GM19467 (cell line): Measurements from ENCODE around the gene CTXN1.
A peak's percentile ranks its signal among the peaks of the same experiment; 100 is the strongest.
"Not testable (repeated sequence)": the region's sequence is repeated elsewhere in the genome, so short reads cannot be mapped to it uniquely, and the experiment has no call there.

ENCODE experiments used
- ATAC-seq: cut with Tn5 transposase; IDR thresholded peaks from one replicate; pipeline ENCODE4 v1.9.1; 2021; ENCODE audit warnings: mild to moderate bottlenecking, moderate library complexity; ENCODE audit not compliant: unreplicated experiment

The CTXN1 gene

DNA sequence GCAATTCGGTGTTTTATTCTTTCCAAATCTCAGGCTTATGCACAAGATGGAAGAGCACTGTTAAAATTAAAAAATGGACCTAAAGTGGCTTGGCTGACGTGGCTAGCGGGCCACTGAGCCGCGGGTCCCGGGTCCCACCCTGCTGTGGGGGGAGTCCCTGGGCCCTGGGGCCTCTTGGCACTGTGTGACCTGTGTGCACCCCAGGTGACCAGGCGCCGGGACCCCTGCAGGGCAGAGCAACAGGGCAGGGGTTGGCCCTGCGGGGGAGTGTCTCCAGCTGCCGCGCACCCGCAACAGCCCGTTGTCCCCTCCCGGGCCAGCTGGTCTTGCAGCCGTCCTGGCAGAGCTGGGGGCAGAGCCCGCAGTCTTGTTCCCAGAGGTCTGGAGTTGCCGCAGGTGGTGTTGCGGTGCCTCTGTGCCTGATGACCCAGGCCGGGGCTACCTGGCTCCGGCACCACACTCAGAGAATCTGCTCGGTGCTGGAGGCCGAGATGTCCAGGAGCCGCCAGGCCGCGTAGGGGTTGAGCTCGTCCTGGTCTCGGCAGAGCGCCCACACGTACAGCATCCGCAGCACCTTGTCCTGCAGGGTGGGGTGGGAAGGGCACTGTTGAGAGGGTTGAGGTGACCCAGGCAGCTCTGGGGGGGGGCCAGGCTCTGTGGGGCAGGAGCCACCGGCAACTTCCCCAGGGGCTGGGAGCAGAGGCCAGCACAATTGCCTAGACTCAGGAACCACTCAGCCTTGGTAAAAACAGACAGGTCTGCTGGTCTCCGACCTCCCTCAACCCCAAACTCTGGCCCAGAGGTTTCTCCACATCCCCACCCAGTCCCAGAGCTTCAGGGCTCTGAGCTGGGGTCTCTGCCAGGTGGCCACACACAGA is 1.0 kb upstream of the CTXN1 start:
- ATAC-seq, result no peak

DNA sequence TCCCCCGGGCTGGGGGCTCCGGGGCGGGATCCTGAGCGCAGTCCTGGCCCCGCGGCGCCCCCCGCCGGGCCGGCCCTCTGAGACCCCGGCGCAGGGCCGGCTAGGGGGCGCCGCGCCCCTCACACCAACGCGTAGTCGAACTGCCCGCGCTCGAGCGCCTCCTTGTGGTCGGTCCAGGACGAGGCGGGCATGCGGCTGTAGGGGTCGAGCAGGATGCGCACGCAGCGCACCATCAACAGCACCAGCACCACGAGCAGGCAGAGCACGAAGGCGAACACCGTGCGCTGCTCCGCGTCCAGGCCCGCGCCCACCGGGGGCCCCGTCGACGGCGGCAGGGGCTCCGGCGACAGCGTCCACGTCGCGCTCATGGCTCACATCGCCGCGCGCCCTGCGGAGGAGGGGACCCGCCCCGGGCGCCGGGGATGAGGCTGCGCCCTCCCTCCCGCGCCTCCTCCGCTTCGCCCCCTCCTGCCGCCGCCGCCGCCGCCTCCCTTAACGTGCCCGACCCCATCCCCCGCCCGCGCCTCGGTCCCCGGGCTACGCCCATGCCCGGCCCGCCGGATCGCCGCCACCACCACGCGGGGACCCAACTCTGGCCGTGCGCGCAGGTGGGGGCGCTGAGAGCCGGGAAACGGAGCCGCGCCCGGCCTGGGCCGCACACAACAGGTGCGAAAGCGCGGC is 624 bp downstream of the CTXN1 start:
- ATAC-seq, result no peak

DNA sequence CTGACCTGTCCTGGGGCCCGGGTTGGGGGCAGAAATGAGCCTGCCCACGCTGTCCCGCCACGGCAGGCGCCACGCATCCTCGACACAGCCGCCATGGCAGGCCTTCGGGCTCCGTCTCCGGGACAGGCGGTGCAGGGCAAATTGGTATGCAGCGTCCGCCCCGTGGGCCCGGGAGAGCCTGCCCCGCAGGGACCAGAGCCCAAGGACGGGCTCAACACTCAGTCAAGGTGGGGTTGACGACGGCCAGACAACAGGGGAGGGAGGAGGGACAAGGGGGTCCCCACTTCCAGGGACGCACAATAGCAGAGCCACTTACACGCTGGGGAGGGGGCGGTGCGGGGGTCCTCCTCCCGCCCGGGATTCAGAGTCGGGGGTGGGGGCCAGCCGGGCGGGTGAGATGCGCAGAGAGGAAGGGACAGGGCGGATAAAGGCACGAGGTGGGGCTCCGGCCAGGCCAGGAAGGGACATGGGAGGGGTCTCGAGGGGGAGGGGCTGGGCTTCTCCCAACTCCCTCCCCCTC is 1.2 kb downstream of the CTXN1 start:
- ATAC-seq, result no peak

DNA sequence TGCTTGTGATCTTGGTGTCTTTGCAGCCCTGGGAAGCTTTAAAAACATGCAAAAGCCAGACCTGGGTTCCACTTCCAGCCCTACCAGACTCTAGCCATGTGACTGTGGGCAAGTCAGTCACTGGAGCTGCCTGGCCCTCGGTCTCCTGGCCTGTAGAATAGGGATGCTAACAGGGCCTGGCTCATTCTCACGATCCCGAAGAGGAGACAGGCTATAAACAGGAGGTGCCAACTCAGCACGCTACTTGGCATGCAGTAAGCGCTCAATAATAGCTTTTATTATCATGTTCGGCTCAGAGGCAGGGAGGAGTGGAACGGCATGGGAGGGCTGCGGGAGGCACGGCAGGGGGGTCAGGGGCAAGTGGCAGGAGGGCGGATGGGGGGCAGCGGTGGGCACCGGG is 1.7 kb downstream of the CTXN1 start:
- no peak for ATAC-seq

DNA sequence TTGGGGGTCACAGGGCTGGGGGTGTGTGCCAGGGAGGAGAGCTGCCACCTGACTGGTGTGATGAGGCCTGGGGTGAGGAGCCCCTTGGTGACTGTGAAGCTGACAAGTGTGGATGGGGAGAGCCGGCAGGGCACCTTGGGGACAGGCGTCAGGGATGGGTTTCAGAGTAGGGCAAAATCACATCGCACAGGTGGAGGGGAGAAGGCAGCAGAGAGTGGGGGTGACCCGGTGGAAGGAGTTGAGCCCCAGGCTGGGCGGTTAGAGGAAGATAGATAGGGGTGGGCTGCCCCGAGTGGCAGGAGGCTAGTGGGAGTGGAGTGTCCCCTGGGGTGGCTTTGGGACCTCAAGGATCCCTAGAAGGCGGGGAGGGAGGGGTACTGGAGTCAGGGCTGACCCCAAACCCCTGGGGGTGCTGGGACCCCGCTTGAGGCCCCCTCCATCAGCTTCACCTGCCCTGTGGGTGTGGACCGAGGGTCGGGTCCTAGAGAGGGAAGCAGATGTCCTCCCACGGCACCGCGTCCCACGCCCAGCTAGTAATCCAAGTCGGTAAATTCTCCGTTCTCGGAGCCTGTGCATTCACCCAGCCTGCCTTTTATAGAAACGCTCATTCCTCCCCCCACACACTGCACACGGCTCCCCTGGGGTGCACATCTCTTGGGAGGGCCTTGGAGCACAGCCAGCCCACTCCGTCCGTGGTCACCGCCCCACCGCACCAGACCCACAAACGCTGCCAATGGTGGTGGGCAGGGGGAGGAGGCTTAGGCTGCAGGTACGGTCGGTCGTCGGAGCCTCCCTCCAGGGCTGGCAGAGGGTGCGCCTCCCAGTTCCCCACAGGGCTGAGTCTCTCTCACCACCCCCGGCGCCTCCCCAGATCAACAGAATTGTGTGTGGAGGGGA is 2.4 kb downstream of the CTXN1 start:
- no peak for ATAC-seq

DNA sequence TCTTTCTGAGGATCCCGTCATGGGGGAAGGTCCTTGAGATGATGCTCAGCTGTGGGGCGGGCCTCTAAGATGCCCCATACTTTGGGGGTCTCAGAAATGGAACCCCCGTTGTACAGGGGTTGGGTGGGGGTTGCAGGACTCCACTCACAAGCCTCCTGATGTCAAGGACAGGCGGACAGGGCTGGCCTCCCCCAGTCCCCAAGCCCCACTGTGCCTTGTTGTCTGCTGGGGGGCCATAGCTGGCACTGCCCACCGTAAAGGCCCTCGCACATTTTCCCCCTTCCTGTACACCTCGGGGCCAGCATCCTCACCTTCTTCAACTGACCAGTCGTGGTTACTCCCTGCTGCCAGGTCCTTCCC is 3.1 kb downstream of the CTXN1 start:
- ATAC-seq, result no peak

DNA sequence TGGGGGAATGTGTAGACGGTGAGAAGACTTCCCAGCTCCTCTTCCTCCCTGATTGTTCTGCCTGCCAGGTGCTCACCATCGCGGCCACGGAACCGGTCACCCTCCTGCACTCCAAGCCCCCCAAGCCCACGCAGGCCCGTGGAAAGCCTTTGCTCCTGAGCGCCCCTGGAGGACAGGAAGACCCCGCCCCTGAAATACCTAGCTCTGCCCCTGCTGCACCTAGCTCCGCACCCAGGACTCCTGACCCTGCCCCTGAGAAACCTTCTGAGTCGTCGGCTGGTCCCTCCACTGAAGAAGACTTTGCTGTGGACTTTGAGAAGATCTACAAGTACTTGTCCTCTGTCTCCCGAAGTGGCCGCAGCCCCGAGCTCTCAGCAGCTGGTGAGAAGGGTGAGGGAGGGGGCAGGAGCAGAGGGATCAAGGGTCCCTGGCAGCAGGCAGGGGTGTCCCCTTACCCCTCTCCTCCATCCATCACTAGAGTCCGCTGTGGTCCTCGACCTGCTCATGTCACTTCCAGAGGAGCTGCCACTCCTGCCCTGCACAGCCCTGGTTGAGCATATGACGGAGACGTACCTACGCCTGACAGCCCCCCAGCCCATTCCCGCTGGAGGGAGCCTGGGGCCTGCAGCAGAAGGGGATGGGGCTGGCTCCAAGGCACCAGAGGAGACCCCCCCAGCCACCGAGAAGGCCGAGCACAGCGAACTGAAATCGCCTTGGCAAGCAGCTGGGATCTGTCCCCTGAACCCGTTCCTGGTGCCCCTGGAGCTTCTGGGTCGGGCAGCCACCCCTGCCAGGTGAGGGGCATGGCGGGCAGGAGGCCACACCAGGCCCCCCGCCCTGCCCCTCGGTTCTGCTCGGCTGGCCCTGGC is 3.7 kb downstream of the CTXN1 start:
- no peak for ATAC-seq

DNA sequence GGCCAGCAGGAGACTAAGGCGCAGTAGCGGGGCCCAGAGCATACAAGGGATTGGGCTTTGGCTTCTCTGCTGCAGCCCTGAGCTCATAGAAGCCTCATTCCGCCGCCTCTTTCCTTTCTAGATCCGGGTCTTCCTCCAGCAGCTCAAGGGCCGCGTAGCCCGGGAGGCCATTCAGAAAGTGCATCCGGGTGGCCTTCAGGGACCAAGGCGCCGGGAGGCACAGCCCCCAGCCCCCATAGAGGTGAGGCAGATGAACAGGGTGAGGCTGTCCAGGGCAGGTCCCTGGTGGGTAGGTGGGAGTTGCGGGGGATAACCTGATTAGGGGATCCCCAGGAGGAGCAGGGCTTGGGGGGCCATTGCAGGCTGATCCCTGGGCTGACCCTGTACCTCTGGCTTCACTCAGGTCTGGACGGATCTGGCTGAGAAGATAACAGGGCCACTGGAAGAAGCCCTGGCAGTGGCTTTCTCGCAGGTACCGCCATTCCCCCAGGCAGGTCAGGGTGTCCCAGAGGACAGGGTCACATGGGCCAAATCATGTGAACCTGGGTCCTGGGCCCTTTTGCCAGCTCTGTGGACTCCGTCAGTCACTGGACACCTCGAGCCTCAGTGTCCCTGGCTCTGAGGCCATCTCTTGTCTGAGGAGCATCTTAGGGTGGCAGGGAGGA is 4.5 kb downstream of the CTXN1 start:
- ATAC-seq, result no peak

DNA sequence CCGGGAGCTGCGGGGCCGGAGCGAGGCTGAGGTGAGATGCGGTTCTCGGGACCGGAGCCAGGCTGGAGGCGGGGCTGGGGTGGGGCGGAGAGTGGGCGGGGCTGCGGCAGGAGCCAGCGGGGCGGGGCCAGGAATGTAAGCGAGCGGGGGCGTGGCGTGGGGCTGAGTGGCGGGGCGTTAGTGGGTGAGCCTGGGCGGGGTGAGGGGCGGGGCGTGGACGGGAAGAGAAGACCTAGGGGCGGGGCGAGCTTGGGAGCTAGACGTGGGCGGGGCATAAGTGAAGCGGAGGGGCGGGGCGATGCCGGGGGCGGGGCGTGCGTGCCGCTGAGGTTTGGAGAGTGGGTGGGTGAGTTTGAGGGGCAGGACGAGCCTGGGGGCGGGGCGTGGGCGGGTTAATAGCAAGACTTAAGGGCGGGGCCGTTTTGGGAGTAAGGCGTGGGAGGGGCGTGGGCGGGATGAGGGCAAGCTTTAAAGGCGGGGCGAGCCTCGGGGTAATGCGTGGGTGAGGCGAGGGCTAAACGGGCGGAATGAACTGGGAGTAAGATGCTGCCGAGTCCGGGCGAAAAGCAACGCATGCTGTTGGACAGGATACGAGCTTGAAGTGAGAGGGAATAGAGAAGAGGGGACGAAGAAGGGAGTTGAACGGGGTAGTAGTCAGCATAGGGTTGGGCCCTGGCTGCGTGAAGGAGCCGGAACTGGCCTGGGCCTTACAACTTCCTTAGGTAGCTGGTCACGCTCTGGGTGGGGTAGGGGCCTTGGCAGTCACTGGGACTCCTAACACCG is 5.2 kb downstream of the CTXN1 start:
- peak; percentile 27 for ATAC-seq

DNA sequence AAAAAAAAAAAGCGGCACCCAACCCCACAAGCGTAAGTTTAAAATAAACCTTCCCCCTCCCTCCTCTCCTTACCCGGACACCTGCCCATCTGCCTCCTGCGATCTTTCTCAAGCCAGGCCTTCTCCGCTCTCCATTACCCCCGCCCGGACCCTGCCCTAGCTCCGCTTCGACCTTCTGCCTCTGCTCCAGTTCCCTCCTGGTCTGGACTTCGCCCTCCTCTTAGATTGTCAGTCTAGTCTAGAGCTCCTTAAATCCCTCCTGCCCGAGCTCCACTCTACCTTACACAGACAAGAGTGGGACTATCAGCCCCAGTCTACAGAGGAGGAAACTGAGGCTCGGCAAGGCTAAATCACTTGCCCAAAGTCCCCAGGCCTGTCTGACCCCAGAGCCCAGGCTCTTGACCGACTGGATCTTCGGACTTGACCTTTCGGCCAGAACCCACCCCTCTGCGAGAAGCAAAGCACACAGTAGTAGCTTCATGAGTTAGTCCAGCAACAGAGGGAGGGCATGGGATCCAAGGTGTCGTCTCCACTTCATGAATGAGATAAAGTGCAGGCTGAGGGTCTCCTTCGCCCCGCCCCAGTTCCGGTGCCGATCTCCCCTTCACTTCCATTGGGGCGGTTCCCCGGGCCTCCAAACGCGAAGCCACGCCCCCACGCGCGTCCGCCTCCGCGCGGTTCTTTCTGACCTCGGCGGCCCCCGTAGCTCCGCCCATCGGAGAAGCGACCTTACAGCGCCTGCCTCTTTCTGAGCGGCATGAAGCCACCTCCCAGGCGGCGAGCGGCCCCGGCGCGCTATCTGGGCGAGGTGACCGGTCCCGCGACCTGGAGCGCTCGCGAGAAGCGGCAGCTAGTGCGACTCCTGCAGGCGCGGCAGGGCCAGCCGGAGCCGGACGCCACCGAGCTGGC is 6.1 kb downstream of the CTXN1 start, which contains the start of gene SNAPC2:
Gene SNAPC2 (plus strand): TSS at position 729 of the 909 bp plus-strand sequence. CDS start 29 bp downstream, at position 758.
- peak; percentile 49 for ATAC-seq

DNA sequence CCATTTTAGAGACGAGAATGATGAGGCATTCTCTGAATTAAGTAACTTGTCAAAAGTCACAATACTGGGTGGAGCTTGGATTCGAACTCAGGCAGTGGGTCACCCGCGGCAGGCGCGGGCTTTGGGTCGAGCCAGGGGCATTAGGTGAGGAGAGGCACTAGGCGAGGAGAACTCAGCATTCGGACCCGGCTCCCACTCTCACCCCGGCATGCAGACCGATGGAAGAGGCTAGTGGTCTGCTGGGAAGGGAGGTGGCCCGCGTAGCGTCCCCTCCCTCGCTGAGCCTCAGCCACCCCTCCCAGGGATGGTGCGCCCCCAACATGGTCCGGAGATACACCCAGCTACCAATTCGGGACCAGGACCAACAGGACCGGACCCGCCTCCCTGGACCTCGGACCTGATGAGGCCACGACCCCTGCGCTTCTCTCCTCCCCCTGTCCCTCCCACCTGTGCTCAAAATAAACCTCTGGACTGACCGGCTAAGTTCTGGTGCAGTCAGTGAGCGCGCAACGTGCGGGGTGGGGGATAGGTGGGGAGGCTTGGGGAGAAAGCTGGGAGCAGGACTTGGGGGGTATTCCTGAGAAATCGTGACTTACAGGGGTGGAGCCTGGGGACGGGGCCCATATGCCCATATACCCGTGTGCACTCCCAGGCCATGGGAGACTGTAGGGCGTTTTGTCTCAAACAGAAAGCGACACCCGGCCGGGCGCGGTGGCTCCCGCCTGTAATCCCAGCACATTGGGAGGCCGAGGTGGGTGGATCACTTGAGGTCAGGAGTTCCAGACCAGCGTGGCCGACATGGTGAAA is 7.1 kb downstream of the CTXN1 start:
- no peak for ATAC-seq

DNA sequence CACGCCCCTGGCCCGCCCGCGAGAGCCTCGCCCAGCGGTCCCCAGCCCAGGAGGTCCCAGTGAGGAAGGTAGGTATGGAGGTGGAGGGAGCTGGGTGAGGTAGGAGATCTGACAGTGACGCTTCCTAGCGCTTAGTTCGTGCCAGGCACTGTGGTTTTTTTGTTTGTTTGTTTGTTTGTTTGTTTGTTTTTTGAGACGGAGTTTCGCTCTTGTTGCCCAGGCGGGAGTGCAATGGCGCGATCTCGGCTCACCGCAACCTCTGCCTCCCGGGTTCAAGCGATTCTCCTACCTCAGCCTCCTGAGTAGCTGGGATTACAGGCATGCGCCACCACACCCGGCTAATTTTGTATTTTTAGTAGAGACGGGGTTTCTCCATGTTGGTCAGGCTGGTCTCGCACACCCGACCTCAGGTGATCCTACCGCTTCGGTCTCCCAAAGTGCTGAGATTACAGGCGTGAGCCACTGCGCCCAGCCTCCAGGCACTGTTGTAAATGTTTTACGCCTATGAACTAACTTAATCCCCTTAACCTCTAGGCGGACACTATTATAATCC is 7.8 kb downstream of the CTXN1 start:
- not testable (repeated sequence) for ATAC-seq

DNA sequence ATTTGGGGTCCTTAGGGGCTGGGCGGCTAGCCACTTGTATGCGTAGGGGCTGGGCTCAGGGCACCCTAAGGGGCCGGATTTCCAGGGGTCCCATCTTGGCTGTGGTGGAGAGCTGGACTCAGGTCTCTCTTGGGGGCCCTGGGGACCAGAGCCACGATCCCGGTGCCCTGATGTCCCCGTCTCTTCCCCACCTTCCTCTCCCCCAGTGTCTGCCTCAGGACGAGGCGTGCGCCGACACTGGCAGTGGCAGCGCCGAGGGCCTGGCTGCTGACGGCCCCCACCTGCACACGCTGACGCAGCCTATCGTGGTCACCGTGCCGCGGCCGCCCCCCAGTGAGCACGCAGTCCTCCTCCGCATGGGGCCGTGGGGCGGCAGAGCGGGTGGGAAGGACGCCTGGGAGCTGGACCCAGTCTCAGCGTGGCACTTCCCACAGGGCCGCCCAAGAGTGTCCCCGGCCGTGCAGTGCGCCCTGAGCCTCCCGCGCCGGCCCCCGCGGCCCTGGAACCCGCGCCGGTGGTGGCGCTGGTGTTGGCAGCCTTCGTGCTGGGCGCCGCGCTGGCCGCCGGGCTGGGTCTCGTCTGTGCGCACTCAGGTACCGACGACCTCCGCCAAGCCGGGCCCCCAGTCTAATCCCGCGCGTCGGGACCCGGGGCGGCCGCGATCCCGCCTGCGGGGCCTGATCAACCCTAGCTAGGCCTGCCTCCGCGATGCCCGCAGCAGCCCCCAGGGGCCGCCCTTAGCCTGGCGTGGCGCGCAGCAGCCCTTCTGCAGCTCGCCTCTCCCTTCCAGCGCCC is 8.5 kb downstream of the CTXN1 start:
- ATAC-seq, result no peak

DNA sequence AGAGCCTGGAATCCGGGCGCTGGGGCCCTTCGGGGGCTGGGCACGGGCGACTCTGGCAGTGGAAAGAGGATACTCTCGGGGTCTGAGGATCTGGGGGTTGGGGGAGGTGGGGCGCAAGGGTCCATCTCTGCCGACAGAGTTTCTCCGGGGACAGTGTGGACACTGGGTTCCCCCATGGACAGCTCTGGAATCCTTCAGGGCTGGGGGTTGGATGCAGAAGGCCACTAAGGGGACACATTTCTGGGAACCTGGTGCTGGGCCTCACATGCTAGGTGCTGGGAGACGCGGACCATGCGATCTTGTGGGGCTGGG is 9.0 kb downstream of the CTXN1 start:
- ATAC-seq, result no peak

DNA sequence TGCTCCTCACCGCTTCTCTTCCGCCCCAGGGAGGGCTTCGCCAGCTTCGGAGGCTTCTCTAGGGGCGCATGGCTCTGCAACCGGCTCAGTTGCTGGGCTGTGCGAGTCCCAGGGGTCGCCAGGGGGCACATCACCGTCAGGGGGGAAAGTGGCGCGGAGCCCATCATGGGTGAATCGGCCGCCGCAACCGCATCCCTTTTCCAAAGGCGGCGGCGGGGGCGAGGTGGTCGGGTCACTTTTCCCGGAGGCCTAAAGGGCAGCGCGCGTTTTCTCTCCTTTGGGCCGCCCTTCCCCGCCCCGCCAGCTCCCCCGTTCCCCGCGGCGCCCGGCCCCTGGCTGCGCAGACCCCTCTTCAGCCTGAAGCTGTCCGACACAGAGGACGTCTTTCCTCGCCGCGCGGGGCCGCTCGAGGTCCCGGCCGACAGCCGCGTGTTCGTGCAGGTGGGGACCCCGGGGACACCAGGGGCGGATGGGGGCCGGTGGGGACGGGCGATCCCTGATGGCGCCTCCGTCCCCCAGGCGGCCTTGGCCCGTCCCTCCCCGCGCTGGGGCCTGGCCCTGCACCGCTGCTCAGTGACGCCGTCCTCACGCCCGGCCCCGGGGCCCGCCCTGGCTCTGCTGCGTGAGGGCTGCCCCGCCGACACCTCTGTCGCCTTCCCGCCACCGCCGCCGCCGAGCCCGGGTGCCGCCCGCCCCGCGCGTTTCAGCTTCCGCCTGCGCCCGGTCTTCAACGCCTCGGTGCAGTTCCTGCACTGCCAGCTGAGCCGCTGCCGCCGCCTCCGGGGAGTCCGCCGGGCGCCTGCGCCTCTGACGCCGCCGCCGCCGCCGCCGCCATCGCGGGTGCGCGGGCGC is 9.6 kb downstream of the CTXN1 start:
- ATAC-seq, result no peak
